ENCODE data around the gene TSPAN6. TPM values are rescaled to one million over a fixed set of nuclear protein-coding genes. Genes with fewer than 3 reads are reported as not detected.

Gene TSPAN6
- total and polyA plus RNA-seq, 2 donors (not counting 3 experiments of a cell fraction or from before 2014, with no cell fraction given) = 43.1 to 65.5 TPM

DNA sequence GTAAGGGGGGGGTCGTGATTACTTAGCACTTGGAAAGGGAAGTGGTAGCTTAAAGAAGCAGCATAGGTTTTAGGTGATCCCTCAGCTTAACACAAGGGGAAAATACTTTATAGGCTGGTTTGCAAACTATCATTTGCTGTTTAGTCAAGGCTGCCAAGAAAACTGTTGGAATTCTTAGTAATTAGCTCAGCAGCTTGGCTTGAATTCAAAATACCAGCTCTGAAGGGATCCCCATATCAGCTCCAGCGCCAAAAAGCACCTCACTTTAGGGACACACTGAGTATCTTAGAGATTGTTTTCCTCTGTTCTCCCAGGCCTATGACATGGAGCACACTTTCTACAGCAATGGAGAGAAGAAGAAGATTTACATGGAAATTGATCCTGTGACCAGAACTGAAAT, 43.0 kb downstream of the TSPAN6 start:
- no TSS peak for BruUV-seq (replicated peaks)
- no peak for DNase-seq (ENCODE audit: low read depth, low spot score)
- H3K4me3 ChIP-seq (replicated peaks in 1 of 3; ENCODE audit: insufficient read depth in 1 of 3, low read depth in 1 of 3, low read length in 3 of 3) = no peak overlapping the region
- no peaks in the 10 kb centered on the region for H3K4me1 ChIP-seq (ENCODE audit: control insufficient read depth, extremely low read depth, insufficient read depth, low read length)
- peaks cover 3% of the 10 kb centered on the region in 2 experiments for H3K27me3 ChIP-seq (ENCODE audit: control insufficient read depth in 2 of 2, insufficient read depth in 2 of 2, low read length in 2 of 2)
- H3K4me2 ChIP-seq (ENCODE audit: insufficient read depth, low read length) = no peak overlapping the region
- H3K36me3 ChIP-seq (ENCODE audit: control insufficient read depth in 2 of 2, extremely low read depth in 1 of 2, insufficient read depth in 2 of 2, low read length in 2 of 2) = no peaks in the 10 kb centered on the region
- dilution Hi-C loops (cut with MboI; ENCODE audit: extremely low pct_ligation_motif_present, low sequenced_read_pairs) = no loop called here
- H3K79me2 ChIP-seq (ENCODE audit: control insufficient read depth, insufficient read depth, low read length) = no peaks in the 10 kb centered on the region
- H3K9me3 ChIP-seq (replicated peaks; ENCODE audit: control insufficient read depth, insufficient read depth, low read length) = no peaks in the 10 kb centered on the region
- ChIA-PET CTCF (no interaction called here), POLR2A (no interaction called here)
- no peaks in the 10 kb centered on the region for H3K9me1 ChIP-seq (replicated peaks; ENCODE audit: control insufficient read depth, extremely low read depth, insufficient read depth, low read length)
- TF ChIP-seq POLR2AphosphoS5 (IDR thresholded peaks at IDR 0.05; ENCODE audit: insufficient read depth, low read depth, low read length) (no peak), MYC (IDR thresholded peaks at IDR 0.05; ENCODE audit: low read depth, low read length) (no peak), EZH2 (IDR thresholded peaks at IDR 0.05; ENCODE audit: borderline replicate concordance, low read depth, low read length, severe bottlenecking) (no peak), JUN (IDR thresholded peaks at IDR 0.05; ENCODE audit: borderline replicate concordance, insufficient read depth, insufficient read length, low read depth) (no peak), FOS (IDR thresholded peaks at IDR 0.05; ENCODE audit: borderline replicate concordance, insufficient read depth, low read length) (no peak), POLR2A (IDR thresholded peaks at IDR 0.05; ENCODE audit: low read depth, low read length) (no peak), GATA2 (IDR thresholded peaks at IDR 0.05; ENCODE audit: insufficient read depth, insufficient read length, low read depth, low read length) (no peak)
- TF ChIP-seq, protein P1, sequence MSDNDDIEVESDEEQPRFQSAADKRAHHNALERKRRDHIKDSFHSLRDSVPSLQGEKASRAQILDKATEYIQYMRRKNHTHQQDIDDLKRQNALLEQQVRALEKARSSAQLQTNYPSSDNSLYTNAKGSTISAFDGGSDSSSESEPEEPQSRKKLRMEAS (IDR thresholded peaks at IDR 0.05; ENCODE audit: insufficient read depth, insufficient read length) = no peak
- TF ChIP-seq, protein P2, sequence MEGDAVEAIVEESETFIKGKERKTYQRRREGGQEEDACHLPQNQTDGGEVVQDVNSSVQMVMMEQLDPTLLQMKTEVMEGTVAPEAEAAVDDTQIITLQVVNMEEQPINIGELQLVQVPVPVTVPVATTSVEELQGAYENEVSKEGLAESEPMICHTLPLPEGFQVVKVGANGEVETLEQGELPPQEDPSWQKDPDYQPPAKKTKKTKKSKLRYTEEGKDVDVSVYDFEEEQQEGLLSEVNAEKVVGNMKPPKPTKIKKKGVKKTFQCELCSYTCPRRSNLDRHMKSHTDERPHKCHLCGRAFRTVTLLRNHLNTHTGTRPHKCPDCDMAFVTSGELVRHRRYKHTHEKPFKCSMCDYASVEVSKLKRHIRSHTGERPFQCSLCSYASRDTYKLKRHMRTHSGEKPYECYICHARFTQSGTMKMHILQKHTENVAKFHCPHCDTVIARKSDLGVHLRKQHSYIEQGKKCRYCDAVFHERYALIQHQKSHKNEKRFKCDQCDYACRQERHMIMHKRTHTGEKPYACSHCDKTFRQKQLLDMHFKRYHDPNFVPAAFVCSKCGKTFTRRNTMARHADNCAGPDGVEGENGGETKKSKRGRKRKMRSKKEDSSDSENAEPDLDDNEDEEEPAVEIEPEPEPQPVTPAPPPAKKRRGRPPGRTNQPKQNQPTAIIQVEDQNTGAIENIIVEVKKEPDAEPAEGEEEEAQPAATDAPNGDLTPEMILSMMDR (IDR thresholded peaks at IDR 0.05; ENCODE audit: extremely low read depth in 1 of 2, insufficient read depth in 1 of 2, low read depth in 1 of 2, low read length in 2 of 2) = no peak
- H3K9ac ChIP-seq (replicated peaks; ENCODE audit: extremely low read depth, insufficient read depth, low read length) = no peak overlapping the region
- no peak for FAIRE-seq
- intact Hi-C loops (cut with micrococcal nuclease) = no loop called here
- H4K20me1 ChIP-seq (replicated peaks; ENCODE audit: control insufficient read depth, extremely low read depth, insufficient read depth, low read length) = no peaks in the 10 kb centered on the region
- no peak overlapping the region for H3K27ac ChIP-seq (ENCODE audit: insufficient read depth, low read depth, low read length)
- no peak overlapping the region for H2AFZ ChIP-seq (ENCODE audit: low read depth, low read length)

Measured in endothelial cell of umbilical vein (primary cell).